PFSK-1 (cell line): Measurements from ENCODE around the gene EYA2.

Experiments
- FOXP2 ChIP-seq: optimal IDR thresholded peaks from 2 replicates; pipeline ENCODE3; 2011; ENCODE audit warnings: borderline replicate concordance, control low read depth, inconsistent platforms; ENCODE audit not compliant: insufficient read depth; ENCODE audit errors: extremely low read length, extremely low read depth
- POLR2AphosphoS5 ChIP-seq: IDR thresholded peaks from 2 replicates; pipeline ENCODE4 v1.6.1; 2012; ENCODE audit warnings: low read depth, mild to moderate bottlenecking, control low read depth, low read length, moderate library complexity
- REST ChIP-seq, 2 experiments: IDR thresholded peaks; 2 replicates each; pipeline versions ENCODE4 v1.6.1 to v1.8.0; 2011 to 2012; ENCODE audit warnings: low read depth in 2 of 2, low read length in 2 of 2, control low read depth in 1 of 2, inconsistent platforms in 1 of 2, mild to moderate bottlenecking in 1 of 2, moderate library complexity in 1 of 2; ENCODE audit not compliant: insufficient read depth in 1 of 2
- SIN3A ChIP-seq: IDR thresholded peaks from 2 replicates; pipeline ENCODE4 v1.6.1; 2012; ENCODE audit warnings: mild to moderate bottlenecking, low read length, moderate library complexity, borderline replicate concordance; ENCODE audit not compliant: insufficient read depth
- TAF1 ChIP-seq: IDR thresholded peaks from 2 replicates; pipeline ENCODE4 v1.6.1; 2012; ENCODE audit warnings: low read length, control low read depth, borderline replicate concordance; ENCODE audit not compliant: insufficient read depth

EYA2 gene

GRCh38 chr20:47029845-47030244 is 135.2 kb downstream of the EYA2 start:
- TF ChIP-seq FOXP2 (no peak), TAF1 (no peak), POLR2AphosphoS5 (no peak), SIN3A (no peak), REST (IDR thresholded peaks at IDR 0.05; ENCODE audit: insufficient read depth in 1 of 2, low read depth in 2 of 2, low read length in 2 of 2) (no peak)

- no peak for TF ChIP-seq TAF1
- no peak for TF ChIP-seq POLR2AphosphoS5
- TF ChIP-seq FOXP2, result no peak
- no peak for TF ChIP-seq REST (IDR thresholded peaks at IDR 0.05; ENCODE audit: insufficient read depth in 1 of 2, low read depth in 2 of 2, low read length in 2 of 2)
- no peak for TF ChIP-seq SIN3A
Measured at GRCh38 chr20:47030271-47030810, 135.7 kb downstream of the EYA2 start.

- TF ChIP-seq REST (IDR thresholded peaks at IDR 0.05; ENCODE audit: insufficient read depth in 1 of 2, low read depth in 2 of 2, low read length in 2 of 2) (no peak), TAF1 (no peak), POLR2AphosphoS5 (no peak), SIN3A (no peak), FOXP2 (no peak)
Measured at GRCh38 chr20:47031004-47031403, 136.4 kb downstream of the EYA2 start.

GRCh38 chr20:47031821-47032220 is 137.2 kb downstream of the EYA2 start:
- TF ChIP-seq FOXP2, result no peak
- TF ChIP-seq POLR2AphosphoS5, result no peak
- TF ChIP-seq SIN3A, result no peak
- TF ChIP-seq TAF1, result no peak
- TF ChIP-seq REST (IDR thresholded peaks at IDR 0.05; ENCODE audit: insufficient read depth in 1 of 2, low read depth in 2 of 2, low read length in 2 of 2), result no peak

GRCh38 chr20:47032933-47033578 is 138.4 kb downstream of the EYA2 start:
- no peak for TF ChIP-seq REST (IDR thresholded peaks at IDR 0.05; ENCODE audit: insufficient read depth in 1 of 2, low read depth in 2 of 2, low read length in 2 of 2)
- no peak for TF ChIP-seq POLR2AphosphoS5
- TF ChIP-seq TAF1, result no peak
- TF ChIP-seq SIN3A, result no peak
- no peak for TF ChIP-seq FOXP2
